ENCODE results near the gene NEK7.
"Not testable (repeated sequence)": the region's sequence is repeated elsewhere in the genome, so short reads cannot be mapped to it uniquely, and the experiment has no call there.

NEK7 gene

DNA sequence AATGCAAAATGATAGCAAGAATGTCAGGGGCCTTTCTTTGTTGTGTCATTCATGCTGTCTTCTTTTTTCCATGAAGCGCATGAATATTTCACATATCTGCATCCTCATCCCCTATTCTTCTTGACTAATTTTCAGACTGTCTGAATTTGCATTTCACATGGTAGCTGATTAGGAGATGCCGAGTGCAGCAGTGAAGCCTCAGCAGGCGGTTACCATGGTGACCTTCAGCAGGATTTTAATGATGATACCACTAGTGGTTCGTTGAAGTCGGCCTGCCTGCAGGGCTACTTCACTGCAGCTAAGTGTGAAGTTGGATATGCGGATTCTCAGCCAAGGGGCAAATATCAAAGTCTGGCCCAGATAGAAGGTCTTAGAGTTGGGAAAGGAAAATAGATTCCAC, 141.8 kb downstream of the NEK7 start:
- TF ChIP-seq, protein P1, sequence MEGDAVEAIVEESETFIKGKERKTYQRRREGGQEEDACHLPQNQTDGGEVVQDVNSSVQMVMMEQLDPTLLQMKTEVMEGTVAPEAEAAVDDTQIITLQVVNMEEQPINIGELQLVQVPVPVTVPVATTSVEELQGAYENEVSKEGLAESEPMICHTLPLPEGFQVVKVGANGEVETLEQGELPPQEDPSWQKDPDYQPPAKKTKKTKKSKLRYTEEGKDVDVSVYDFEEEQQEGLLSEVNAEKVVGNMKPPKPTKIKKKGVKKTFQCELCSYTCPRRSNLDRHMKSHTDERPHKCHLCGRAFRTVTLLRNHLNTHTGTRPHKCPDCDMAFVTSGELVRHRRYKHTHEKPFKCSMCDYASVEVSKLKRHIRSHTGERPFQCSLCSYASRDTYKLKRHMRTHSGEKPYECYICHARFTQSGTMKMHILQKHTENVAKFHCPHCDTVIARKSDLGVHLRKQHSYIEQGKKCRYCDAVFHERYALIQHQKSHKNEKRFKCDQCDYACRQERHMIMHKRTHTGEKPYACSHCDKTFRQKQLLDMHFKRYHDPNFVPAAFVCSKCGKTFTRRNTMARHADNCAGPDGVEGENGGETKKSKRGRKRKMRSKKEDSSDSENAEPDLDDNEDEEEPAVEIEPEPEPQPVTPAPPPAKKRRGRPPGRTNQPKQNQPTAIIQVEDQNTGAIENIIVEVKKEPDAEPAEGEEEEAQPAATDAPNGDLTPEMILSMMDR (IDR thresholded peaks at IDR 0.05; ENCODE audit: extremely low read depth, missing control alignments), result no peak
- no peak for DNase-seq (ENCODE audit: low spot score)

DNA sequence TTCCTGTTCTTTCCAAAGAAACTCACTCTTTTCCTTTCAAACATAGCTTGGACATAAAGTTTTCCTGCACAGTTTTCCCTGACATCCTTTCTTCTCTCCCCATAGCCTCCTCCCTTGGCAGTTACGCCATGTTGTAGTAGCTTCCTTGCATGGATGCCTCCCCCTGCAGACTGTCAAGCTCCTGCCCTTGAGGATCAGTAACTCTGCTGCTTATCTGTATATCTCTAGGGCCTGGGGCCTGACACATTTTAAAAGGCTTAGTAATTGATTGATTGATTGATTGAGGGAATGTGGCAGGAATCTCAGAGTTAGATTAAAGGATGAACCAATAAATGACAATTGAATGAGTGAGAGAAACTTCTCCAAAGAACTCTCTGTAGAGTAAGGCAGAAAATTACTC, 143.7 kb downstream of the NEK7 start:
- no peak for DNase-seq (ENCODE audit: low spot score)
- TF ChIP-seq, protein P1 (IDR thresholded peaks at IDR 0.05; ENCODE audit: extremely low read depth, missing control alignments), result no peak

DNA sequence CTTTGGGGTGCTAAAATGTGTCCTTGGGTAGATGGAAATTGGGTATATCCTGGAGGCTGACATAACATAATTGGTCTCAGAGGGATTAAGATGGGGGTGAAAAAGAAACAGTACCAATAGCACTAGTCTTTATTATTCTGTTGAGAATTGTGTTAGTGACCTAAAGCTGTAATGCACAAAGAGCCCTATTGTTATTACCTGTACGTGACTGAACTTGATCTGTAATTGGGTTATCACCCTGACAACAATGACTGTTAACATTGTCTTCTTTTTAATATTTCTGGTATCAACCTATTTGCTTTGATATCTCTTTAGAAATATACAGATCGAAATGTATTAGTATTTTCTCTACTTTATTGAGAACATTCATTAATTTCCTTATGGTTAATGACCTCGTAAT, 147.6 kb downstream of the NEK7 start:
- TF ChIP-seq, protein P1 (IDR thresholded peaks at IDR 0.05; ENCODE audit: extremely low read depth, missing control alignments), result no peak
- DNase-seq (ENCODE audit: low spot score), result no peak

DNA sequence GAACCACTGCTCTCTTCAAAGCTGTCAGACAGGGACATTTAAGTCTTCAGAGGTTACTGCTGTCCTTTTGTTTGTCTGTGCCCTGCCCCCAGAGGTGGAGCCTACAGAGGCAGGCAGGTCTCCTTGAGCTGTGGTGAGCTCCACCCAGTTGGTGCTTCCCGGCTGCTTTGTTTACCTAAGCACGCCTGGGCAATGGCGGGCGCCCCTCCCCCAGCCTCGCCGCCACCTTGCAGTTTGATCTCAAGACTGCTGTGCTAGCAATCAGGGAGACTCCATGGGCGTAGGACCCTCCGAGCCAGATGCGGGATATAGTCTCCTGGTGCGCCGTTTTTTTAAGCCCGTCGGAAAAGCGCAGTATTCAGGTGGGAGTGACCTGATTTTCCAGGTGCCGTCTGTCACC, 158.0 kb downstream of the NEK7 start:
- DNase-seq (ENCODE audit: low spot score), result not testable (repeated sequence)

DNA sequence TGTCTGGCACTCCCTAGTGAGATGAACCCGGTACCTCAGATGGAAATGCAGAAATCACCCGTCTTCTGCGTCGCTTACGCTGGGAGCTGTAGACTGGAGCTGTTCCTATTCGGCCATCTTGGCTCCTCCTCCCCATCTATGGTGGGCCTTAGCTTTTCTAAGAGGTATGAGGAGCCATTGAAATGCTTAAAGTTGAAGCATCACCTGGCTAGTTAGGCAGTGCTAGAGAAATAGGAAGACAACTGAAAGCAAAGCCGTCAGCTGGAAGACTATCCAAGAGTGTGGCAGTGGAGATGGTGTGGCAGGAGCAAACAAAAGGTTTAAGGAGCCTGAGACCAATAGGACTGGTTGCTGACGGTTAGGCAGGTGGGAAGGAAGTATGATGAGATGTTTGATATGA, 158.5 kb downstream of the NEK7 start:
- not testable (repeated sequence) for DNase-seq (ENCODE audit: low spot score)

DNA sequence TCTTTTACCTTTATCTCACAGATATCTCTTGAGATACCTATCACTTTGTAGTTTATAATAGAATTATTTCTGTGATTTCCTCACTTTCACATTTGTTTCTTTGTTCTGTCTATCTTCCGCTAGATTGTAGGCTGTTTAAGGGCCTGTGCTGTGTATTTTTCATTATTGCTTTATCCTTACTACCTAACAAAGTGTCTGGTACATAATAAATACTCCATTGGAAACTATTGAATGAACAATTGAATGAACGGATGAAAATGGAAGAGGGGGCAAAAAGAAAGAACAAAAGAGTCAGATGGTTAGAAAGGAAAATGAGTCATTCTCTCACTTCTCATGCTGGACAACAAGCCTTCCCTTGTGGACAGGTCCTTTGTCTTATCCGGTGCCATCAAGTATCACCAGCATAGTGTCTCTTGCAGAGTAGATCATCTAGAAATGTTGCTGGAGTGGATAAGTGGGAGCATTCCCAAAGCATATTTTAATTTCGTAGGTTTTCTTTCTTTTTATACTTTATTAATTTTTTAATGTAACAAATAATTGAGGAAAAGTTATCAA, 159.8 kb downstream of the NEK7 start:
- TF ChIP-seq, protein P1 (IDR thresholded peaks at IDR 0.05; ENCODE audit: extremely low read depth, missing control alignments), result no peak
- no peak for DNase-seq (ENCODE audit: low spot score)

DNA sequence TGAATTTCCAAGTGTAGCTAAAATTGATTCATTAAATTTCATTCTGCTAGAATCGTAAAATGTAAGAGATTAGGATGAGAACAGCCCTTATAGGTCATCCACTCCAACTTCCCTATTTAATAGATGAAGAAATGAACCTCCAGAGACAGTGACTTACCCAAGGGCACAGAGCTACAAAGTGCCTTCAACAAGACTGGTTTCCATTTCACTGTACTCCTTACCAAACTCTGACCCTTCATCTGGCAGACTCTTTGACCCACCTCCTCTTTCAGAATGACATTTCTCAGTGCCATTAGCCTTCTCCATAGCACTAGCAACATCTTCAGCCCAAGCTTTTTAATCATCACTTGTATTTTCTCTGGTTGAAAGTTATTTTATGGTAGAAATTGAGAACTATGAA, 161.3 kb downstream of the NEK7 start:
- TF ChIP-seq, protein P1 (IDR thresholded peaks at IDR 0.05; ENCODE audit: extremely low read depth, missing control alignments), result no peak

DNA sequence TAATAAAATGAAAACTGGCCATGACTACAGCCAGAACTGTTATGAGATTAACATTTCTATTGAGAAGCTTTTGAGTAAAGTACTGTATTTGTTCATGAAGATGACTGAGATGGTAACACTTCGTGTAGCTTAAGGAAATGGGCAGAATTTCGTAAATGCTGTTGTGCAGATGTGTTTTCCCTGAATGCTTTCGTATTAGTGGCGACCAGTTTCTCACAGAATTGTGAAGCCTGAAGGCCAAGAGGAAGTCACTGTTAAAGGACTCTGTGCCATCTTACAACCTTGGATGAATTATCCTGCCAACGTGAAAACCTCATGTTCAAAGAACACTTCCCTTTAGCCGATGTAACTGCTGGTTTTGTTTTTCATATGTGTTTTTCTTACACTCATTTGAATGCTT, 164.0 kb downstream of the NEK7 start:
- no peak for DNase-seq (ENCODE audit: low spot score)
- TF ChIP-seq, protein P1 (IDR thresholded peaks at IDR 0.05; ENCODE audit: extremely low read depth, missing control alignments), result no peak

More for the DNA sequence above, 161.3 kb downstream of the NEK7 start:
- peak; percentile 7 for DNase-seq (ENCODE audit: low spot score)

All from GM20000 (cell line).